Hepatocyte (in vitro differentiated cells): ENCODE measurements around the gene GUCY1A1. TPM values are rescaled to one million over a fixed set of nuclear protein-coding genes. Genes with fewer than 3 reads are reported as not detected.

Experiments used
- DNase-seq: peaks from one replicate; pipeline ENCODE4 v3.0.0-alpha.2; 2016; ENCODE audit warnings: low spot score
- H2AFZ ChIP-seq: fragments of 200-600 bp; sonication (generic); 2 replicates; pipeline ENCODE4 v1.6.0; 2016; ENCODE audit warnings: antibody characterized with exemption, mild to moderate bottlenecking
- H3K27ac ChIP-seq: fragments of 200-600 bp; sonication (generic); 2 replicates; pipeline ENCODE4 v1.5.1; 2016; ENCODE audit warnings: mild to moderate bottlenecking
- H3K27me3 ChIP-seq: fragments of 200-600 bp; sonication (generic); 2 replicates; pipeline ENCODE4 v1.6.1; 2016
- H3K36me3 ChIP-seq: fragments of 200-600 bp; sonication (generic); replicated peaks from 2 replicates; pipeline ENCODE4 v1.5.1; 2016; ENCODE audit warnings: low read depth; ENCODE audit not compliant: insufficient read depth
- H3K4me1 ChIP-seq: fragments of 200-600 bp; sonication (generic); 2 replicates; pipeline ENCODE4 v1.5.1; 2016; ENCODE audit warnings: mild to moderate bottlenecking, moderate library complexity; ENCODE audit not compliant: insufficient read depth
- H3K4me2 ChIP-seq: fragments of 200-600 bp; sonication (generic); 2 replicates; pipeline ENCODE4 v1.6.0; 2016
- H3K4me3 ChIP-seq: fragments of 200-600 bp; sonication (generic); 2 replicates; pipeline ENCODE4 v1.5.1; 2016; ENCODE audit warnings: mild to moderate bottlenecking
- H3K79me2 ChIP-seq: fragments of 200-600 bp; sonication (generic); 2 replicates; pipeline ENCODE4 v1.6.0; 2017; ENCODE audit warnings: mild to moderate bottlenecking
- H3K9me2 ChIP-seq: fragments of 200-600 bp; sonication (generic); replicated peaks from 2 replicates; pipeline ENCODE4 v1.6.0; 2017; ENCODE audit warnings: mild to moderate bottlenecking; ENCODE audit not compliant: insufficient read depth
- H3K9me3 ChIP-seq: fragments of 200-600 bp; sonication (generic); 2 replicates; pipeline ENCODE4 v1.5.1; 2016; ENCODE audit warnings: low read depth, mild to moderate bottlenecking
- H4K20me1 ChIP-seq: fragments of 200-600 bp; sonication (generic); 2 replicates; pipeline ENCODE4 v1.6.0; 2016; ENCODE audit warnings: mild to moderate bottlenecking; ENCODE audit not compliant: insufficient read depth, poor library complexity, severe bottlenecking
- CTCF ChIP-seq: fragments of 200-600 bp; sonication (generic); IDR thresholded peaks from 2 replicates; pipeline ENCODE4 v1.5.1; 2016; ENCODE audit warnings: antibody characterized with exemption, mild to moderate bottlenecking; ENCODE audit not compliant: poor library complexity
- EZH2 ChIP-seq: fragments of 200-600 bp; sonication (generic); IDR thresholded peaks from 2 replicates; pipeline ENCODE4 v1.6.1; 2016; ENCODE audit warnings: antibody characterized with exemption, mild to moderate bottlenecking, borderline replicate concordance
- EZH2phosphoT487 ChIP-seq: fragments of 200-600 bp; sonication (generic); IDR thresholded peaks from one replicate; pipeline ENCODE4 v1.6.1; 2018; ENCODE audit warnings: antibody characterized with exemption, mild to moderate bottlenecking, low read depth, moderate library complexity; ENCODE audit not compliant: unreplicated experiment, severe bottlenecking
- WGBS: methylation state at CpG from one replicate; pipeline ENCODE4 v1.1.6; 2016; ENCODE audit warnings: low lambda C conversion rate; ENCODE audit errors: missing lambda C conversion rate; 5-methylcytosine and 5-hydroxymethylcytosine counted together
- polyA plus RNA-seq: library from polyadenylated mRNA; unstranded; fragments of >200 nt; fragmentation: Nextera tagmentation; extraction: Ambion mirVana; gene quantifications from 2 replicates; pipeline ENCODE4 v1.2.1, GENCODE V29; 2016
- total RNA-seq: library from RNA; depleted of rRNA; stranded (reverse); fragments of >200 nt; gene quantifications from 2 replicates; pipeline ENCODE4 v1.2.3, GENCODE V29; 2014

The GUCY1A1 gene
- total and polyA plus RNA-seq, 2 experiments from 2014 or later: 25.7 to 41.2 TPM

- no peaks in the 10 kb centered on the region for H3K9me2 ChIP-seq
- TF ChIP-seq EZH2 (no peak), EZH2phosphoT487 (no peak), CTCF (no peak)
- H2AFZ ChIP-seq: no peak overlapping the region
- H3K27ac ChIP-seq: peak overlapping the region; percentile 36
- H3K36me3 ChIP-seq: no peaks in the 10 kb centered on the region
- no peaks in the 10 kb centered on the region for H4K20me1 ChIP-seq
- no peak for DNase-seq
- WGBS: 94% methylated on average over 3 of the region's 3 CpGs
- no peaks in the 10 kb centered on the region for H3K9me3 ChIP-seq
- H3K4me3 ChIP-seq: no peak overlapping the region
- H3K27me3 ChIP-seq: no peaks in the 10 kb centered on the region
- no peaks in the 10 kb centered on the region for H3K79me2 ChIP-seq
- no peaks in the 10 kb centered on the region for H3K4me1 ChIP-seq
- no peak overlapping the region for H3K4me2 ChIP-seq
Observed at GRCh38 chr4:155712846-155713245, 46.2 kb downstream of the GUCY1A1 start.

GRCh38 chr4:155713911-155714310, 47.3 kb downstream of the GUCY1A1 start:
- H3K9me2 ChIP-seq: no peaks in the 10 kb centered on the region
- no peaks in the 10 kb centered on the region for H3K79me2 ChIP-seq
- H3K4me2 ChIP-seq: no peak overlapping the region
- H4K20me1 ChIP-seq: no peaks in the 10 kb centered on the region
- no peaks in the 10 kb centered on the region for H3K27me3 ChIP-seq
- WGBS: 56% methylated on average over 1 of the region's 1 CpG
- no peaks in the 10 kb centered on the region for H3K4me1 ChIP-seq
- H3K36me3 ChIP-seq: no peaks in the 10 kb centered on the region
- H3K27ac ChIP-seq: peak overlapping the region; percentile 6
- no peak overlapping the region for H3K4me3 ChIP-seq
- no peak for DNase-seq
- no peaks in the 10 kb centered on the region for H3K9me3 ChIP-seq
- no peak overlapping the region for H2AFZ ChIP-seq
- TF ChIP-seq EZH2phosphoT487: no peak
- TF ChIP-seq CTCF: no peak
- no peak for TF ChIP-seq EZH2

GRCh38 chr4:155722336-155722735, 55.7 kb downstream of the GUCY1A1 start:
- no peaks in the 10 kb centered on the region for H4K20me1 ChIP-seq
- peaks cover 5% of the 10 kb centered on the region for H3K4me1 ChIP-seq
- no peak overlapping the region for H3K4me2 ChIP-seq
- H3K9me2 ChIP-seq: no peaks in the 10 kb centered on the region
- no peak overlapping the region for H2AFZ ChIP-seq
- H3K4me3 ChIP-seq: no peak overlapping the region
- H3K36me3 ChIP-seq: no peaks in the 10 kb centered on the region
- no peak for DNase-seq
- 77% methylated on average over 1 of the region's 1 CpG for WGBS
- H3K27me3 ChIP-seq: no peaks in the 10 kb centered on the region
- no peaks in the 10 kb centered on the region for H3K9me3 ChIP-seq
- TF ChIP-seq CTCF: no peak
- TF ChIP-seq EZH2phosphoT487: no peak
- TF ChIP-seq EZH2: no peak
- no peaks in the 10 kb centered on the region for H3K79me2 ChIP-seq
- no peak overlapping the region for H3K27ac ChIP-seq
